GM21737 (cell line): ENCODE results near the gene RETREG2.

ENCODE experiments used
- ATAC-seq: cut with Tn5 transposase; IDR thresholded peaks from one replicate; pipeline ENCODE4 v1.9.1; 2021; ENCODE audit warnings: mild to moderate bottlenecking, moderate library complexity; ENCODE audit not compliant: unreplicated experiment

The RETREG2 gene

DNA sequence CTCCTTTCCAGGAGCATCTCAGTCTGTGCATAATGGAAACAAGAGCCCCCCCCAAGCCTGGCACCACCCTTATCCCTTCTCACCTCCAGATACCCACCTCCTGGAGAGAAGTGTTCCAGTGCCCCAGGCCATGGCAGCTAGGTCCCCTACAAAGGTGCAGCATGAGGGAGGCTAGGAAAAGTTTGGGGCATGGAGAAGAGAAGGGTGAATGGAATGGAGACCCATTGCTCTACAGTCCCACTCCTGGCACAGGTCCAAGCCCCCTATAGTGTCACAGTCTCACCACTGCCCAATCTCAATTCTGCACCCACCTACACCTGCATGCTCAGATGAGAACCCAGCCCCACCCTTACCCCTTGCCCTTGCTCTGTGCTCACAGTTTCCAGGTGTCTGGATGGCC, 9.1 kb upstream of the RETREG2 start:
- no peak for ATAC-seq

DNA sequence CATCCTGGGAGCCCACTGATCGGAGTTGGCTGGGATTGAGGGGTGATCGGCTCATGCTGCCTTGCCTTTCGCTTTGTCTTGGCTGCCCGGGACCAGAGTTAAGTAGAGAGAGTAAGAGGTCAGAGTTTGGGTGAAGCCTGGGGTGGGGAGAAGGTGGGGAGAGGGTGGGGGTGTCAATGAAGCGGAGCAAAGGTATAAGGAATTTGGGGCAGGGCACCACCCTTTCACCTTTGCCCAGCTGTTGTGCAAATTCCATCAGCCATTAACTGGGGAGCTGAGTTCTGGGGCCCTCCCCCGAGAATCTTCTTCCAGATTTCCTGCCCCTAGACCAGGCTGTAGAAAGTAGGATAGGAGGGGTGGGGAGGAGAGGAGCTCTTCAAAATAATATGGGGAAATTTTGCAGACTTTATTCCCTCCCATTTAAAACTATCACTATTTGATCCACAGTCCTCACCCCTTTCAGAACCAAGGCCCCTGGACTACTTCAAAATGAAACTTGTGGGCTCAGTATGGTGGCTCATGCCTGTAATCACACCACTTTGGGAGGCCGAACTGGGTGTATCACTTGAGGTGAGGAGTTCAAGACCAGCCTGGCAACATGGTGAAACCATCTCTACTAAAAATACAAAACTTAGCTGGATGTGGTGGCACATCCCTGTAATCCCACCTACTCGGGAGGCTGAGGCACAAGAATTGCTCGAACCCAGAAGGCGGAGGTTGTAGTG, 8.0 kb upstream of the RETREG2 start, which contains the start of gene SLC23A3:
SLC23A3 (minus strand) TSS at position 100 of the 725 bp plus-strand sequence; CDS start at position 55, 45 bp downstream.
- no peak for ATAC-seq

DNA sequence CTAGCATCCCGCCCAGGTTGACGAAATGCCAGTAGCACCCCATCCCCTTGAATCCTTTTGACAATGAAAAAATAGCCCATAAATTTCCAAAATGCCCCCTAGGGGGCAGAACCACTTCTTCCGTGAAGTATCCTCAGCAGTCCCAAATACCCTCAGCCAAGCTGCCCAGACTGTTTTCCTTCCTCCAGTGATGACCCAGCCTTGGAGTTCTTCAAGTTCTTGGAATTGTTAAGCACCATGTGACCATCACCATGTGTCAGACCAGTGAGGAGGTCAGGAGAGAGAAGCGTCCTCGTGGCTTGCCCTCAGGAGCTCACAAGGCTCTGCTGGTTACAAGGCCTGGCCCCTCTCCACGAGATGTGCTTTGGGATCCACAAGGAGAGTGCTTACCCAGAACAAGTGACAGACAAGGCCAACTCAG, 6.8 kb upstream of the RETREG2 start:
- ATAC-seq, result no peak

DNA sequence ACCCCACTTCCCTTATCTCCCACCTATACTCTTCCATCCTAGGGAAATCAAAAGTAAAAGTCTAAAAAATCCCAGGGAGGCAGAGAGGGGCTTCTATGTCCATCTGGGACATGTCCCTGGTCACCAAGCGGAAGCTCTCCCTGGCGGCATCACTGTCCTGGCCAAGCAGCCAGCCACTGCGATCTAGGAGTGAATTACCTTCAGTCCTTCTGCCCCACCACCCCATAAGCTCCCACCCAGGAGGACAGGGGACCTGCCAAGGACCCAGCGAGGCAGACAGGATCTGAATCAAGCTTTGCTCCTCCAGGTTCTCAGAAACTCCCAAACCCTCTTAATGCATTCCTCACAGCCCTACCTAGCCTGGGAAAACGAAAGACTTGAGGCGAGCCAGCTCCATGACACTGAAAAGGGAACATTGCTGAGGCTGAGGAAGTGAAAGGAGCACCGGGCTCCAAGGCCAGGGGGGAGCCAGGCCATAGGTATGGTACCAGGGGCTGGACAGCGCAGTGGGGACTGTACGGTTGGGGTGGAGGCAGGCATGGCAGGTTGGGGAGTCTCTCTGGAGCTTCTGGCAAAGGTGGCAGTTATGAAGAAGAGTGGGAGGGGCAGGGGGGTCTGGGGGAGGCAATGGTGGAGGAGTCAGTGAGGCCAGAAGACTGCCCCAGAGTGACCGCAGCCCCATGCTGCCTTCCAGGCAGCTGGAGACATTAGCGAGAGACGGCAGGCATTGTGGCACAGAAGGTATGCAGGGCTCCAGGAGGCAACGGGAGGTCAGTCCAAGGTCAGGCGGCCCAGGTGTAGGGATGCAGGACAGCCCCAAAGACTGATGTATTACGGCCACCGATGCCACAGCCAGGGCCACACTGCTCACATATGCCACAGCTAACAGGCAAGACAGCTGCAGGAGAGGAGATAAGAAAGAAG, 5.6 kb upstream of the RETREG2 start:
- ATAC-seq, result no peak

DNA sequence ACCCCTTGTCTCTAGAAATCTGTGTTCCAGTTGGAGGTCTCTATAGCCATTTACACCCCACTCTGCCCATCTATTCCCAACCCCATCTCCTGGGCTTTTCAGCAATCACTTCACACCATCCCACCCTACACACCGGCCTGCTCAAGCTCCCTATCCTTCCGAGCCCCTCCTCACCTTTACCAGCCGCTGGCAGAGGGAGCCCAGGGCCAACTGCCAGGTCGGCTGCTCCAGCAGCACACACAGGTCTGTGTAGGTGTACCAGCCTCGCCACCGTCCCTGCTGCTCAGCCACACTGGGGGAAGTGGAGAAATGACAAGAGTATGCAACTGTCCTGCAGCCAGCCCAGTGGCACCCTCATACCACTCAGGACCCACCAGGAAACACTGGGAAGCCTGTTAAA, 4.9 kb upstream of the RETREG2 start:
- no peak for ATAC-seq

DNA sequence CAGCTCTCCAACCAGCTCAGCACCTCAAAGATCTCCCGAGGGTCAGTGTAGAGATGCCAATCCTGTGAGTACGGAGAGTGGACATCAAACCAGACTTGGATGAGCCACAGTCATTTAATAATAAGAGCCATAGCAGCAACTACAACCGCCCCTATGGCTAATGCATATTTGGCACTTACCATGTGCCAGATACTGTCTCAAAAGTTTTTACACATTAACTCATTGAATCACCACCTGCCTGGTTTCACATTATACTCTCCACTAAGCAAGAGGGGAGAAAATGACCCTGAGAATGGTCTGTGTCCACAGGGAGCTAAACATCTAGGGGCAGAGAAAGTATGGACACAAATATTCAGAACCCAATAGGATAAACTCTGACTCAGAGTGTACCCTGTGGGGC, 3.9 kb upstream of the RETREG2 start:
- ATAC-seq, result no peak

DNA sequence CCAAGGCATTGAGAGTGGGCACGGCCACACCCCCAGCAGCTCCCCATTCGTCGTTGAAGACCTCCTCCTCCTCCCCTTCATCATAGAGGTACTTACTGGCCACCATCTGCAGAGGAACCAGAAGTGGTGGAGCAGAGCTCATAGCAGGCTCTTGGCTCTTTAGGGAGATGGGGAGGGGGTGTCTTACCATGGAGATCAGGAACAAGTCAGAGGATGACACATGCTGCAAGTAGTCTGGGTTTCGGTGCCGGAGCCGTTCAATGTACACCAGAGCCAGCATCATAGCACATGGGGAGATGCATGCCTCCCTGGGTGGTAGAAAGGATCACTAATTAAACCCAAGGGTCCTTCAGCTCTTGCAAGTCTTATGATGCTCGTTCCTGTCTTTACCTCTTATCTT, 3.3 kb upstream of the RETREG2 start:
- ATAC-seq, result no peak

DNA sequence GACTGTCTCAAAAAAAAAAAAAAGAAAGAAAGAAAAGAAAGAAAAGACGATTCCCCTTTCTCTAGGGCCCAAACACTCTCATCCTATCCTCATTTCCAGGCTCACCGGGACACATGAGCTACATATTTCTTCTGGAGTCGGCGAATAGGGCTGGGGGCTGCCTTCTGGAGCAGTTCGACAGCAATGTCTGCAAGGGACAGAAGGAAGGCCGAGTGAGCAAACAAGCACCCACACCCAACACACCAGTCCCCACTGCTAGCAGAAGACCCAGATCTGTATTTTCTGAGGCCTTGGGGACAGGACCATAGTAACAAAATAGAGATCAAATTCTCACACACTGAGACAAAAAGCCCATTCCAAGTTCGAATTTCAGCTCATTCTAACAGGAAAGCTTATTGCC, 2.6 kb upstream of the RETREG2 start:
- ATAC-seq, result no peak

DNA sequence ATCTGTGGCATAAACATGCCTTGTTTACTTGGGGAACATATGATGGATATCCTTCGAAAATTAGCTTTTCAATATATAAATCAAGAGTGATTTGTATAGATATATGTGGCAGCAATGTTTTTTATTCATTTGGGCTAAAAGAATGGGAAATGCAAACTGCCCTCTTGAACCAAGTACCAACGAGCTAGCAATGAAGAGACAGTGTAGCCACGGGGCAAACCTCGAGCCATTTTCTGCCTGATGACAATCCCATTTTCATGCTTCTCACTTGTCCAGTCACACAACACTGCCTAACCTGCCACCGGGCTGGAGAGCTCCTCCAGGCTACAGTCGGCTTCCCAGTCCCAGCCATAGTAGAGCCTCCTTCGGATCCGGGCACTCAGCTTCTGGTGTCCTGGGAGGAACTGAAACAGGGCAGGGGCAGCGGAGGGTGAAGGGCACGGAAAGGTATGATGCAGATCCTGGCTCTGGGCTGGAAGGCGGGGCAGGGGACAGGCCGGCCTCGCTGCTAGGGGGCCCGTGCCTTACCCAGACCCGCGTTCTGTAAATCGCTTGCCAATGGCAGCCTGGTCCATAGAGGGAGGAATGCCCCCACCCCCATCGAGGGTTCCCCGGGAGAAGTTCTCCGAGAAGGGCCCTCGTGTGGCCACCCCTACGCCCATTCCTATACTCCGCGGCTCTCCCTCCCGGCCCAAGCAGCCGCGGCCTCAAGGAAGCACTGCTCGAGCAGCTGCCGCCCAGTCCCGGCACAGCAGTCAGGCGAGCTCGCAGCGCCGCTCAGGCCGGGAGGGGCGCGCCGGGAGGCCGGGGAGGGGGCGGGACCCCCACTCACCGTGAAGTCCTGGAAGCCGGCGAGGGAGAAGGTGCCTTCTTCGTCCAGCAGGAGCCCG, 1.9 kb upstream of the RETREG2 start:
- ATAC-seq, result peak; percentile 26

DNA sequence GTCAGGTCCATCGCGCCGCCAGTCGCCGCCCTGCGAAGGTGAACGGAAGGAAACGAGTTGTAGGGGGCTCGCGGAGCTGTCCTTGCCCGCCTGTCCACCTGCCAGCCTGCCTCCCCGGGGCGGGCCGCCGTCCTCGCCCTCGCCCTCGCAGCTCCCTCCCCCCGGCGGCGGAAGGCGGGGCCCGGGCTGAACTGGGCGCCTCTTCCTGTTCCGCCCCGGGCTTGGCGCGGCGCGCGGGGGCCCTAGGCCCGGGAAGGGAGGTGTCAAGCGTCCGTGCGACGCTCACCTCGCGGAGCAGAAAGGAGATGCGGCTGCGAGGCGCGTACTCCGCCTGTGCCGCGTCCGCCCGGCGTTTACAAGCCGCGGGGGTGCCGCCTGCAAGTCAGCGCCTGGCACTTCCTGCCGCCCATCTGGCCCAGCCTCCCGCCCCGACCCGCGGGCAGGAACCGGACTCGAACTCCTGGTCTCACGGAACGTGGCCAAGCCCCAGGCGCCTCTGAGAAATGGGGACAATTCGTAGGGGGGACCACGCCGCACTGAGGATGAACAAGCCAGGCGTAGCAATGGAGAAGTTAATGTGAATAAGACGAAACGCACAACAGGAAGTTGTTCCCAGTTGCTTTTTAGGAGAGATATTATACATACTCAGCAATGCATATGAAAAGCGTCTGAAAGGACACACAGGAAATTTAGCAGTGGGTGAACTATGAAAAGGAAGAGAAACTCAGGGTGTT, 1.1 kb upstream of the RETREG2 start, which contains the start of gene CNPPD1:
CNPPD1 (minus strand) TSS at position 108 of the 734 bp plus-strand sequence; CDS start at position 11, 97 bp downstream.
- ATAC-seq, result peak; percentile 61

DNA sequence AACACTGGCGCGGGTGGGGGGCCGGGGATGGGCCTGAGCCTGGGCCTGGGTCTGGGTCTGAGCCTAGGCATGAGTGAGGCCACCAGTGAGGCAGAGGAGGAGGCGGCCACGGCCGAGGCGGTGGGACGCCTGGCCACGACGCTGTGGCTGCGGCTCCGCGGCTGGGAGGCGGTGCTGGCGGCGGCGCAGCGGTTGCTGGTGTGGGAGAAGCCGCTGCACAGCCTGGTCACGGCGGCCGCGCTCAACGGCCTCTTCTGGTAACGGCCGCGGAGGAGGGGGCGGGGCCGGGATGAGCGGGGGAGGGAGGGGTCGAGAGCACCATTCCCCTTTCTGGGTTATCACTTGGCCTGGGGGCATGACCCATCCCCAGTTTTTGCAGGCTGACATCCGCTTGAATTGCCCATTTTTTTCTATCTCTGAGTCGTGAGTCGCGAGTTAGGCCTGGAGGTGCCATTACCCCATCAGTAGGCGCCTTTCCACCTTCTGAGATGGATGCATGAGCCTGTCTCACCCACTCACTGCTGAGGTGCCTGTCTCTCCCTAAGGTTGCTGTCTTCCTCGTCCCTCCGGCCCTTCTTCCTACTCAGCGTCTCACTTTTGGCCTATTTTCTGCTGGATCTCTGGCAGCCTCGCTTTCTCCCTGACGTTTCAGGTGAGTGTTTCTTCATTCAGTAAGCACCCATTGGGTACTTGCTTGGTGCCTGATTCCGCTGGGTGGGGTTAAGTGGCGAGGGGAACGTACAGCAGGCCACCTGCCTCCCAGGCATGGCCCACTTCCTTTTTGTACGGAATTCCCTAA, 501 bp downstream of the RETREG2 start:
- peak; percentile 13 for ATAC-seq

DNA sequence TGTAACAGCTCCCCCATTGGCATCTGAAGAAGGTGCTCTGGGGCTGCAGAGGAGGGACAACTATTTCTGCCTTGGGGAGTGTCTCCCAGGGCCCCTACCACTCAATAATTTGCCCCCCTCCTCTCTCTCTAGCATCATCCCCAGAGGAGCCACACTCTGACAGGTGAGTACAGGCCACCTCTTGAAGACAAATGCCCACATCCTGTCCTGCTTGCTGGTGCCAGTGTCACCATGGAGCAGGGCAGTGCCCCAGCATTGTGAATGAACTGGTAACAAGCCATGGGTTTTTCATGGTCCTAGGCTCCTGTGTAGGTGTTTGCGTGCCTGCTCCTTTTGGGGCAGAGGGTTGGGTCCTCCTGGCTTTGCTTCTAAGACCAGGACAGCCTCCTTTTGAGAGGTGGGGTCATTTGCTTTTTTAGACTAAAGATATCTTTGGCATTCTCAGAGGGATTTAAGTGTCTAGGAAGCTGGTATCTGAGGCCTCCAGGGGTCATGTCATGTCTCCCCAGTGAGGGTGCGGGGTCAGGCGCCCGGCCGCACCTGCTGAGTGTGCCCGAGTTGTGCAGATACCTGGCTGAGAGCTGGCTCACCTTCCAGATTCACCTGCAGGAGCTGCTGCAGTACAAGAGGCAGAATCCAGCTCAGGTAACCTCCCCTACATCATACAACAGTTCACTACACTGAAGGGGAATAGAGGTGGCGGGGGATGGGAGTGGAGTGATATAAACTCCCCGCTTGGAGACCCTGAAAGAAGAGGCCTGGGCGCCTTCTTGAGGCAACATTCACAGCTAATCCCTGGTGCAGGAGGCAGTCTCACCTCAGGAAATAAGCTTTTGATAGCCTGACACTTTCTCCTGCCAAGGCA, 1.8 kb downstream of the RETREG2 start:
- ATAC-seq, result no peak

DNA sequence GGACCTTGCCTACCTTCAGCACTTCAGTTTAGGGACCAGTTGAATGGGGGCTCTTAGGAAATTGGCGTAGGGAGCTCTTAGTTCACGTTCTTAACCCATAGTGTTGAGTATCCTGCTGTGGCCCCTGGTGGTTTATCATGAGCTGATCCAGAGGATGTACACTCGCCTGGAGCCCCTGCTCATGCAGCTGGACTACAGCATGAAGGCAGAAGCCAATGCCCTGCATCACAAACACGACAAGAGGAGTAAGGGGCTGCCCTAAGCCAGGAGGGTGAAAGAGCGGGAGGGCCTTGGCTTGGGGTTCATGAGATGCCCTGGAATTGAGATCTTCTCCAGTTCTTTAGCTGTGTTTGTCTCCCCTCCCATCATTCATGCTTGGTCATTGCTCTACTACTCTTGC, 2.9 kb downstream of the RETREG2 start:
- no peak for ATAC-seq

DNA sequence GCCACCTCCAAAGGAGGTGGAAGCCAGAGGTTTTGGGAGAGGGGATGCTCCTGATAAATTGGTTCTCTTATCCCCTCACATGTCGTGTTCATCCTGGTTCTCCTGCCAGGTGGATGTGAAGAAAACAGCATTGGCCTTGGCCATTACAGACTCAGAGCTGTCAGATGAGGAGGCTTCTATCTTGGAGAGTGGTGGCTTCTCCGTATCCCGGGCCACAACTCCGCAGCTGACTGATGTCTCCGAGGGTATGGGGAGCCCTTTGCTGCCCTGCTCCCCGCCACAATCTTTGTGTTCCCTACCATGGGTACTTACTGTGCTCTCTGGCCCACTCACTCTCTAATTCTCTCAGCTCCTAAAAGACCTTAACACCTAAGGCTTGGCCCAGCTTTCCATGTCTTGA, 3.5 kb downstream of the RETREG2 start:
- ATAC-seq, result no peak

DNA sequence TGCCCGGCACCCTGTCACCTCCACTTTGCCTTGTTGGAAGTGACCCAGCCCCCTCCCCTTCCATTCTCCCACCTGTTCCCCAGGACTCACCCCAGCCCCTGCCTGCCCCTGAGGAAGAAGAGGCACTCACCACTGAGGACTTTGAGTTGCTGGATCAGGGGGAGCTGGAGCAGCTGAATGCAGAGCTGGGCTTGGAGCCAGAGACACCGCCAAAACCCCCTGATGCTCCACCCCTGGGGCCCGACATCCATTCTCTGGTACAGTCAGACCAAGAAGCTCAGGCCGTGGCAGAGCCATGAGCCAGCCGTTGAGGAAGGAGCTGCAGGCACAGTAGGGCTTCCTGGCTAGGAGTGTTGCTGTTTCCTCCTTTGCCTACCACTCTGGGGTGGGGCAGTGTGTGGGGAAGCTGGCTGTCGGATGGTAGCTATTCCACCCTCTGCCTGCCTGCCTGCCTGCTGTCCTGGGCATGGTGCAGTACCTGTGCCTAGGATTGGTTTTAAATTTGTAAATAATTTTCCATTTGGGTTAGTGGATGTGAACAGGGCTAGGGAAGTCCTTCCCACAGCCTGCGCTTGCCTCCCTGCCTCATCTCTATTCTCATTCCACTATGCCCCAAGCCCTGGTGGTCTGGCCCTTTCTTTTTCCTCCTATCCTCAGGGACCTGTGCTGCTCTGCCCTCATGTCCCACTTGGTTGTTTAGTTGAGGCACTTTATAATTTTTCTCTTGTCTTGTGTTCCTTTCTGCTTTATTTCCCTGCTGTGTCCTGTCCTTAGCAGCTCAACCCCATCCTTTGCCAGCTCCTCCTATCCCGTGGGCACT, 4.5 kb downstream of the RETREG2 start:
- no peak for ATAC-seq

DNA sequence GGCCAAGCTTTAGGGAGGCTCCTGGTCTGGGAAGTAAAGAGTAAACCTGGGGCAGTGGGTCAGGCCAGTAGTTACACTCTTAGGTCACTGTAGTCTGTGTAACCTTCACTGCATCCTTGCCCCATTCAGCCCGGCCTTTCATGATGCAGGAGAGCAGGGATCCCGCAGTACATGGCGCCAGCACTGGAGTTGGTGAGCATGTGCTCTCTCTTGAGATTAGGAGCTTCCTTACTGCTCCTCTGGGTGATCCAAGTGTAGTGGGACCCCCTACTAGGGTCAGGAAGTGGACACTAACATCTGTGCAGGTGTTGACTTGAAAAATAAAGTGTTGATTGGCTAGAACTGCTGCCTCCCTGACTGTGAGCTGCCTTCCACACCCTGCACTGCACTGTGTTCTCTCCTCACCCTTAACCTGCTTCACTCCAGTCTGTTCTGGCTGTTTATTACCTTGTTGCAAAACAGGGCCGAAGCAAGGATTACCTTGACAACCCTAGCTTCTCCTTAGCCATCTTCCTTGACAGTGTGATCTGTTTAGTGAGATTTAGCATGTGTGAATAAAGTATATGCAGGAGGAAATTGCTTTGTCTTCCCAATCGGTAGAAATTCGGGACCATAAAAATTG, 5.2 kb downstream of the RETREG2 start:
- ATAC-seq, result no peak

DNA sequence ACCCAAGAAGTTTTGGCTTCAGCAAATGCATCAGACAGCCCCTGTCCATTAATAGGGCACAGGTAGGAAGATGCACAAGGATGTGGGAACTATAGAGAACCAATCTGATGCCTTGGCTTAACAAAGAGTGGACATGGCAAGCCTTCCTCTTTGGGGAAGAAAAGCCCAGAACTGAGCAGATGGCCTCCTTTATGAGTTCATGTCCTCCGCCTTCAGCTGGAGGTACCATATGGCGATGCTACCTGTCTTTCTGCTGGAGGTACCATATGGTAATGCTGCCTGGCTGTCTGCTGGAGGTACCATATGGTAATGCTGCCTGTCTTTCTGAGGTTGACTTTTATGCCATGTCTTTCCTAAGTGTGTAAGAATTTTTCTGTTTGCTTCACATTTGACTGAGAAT, 6.0 kb downstream of the RETREG2 start:
- ATAC-seq, result no peak
